Measurements from ENCODE around the gene MRPL32.

MRPL32 gene

DNA sequence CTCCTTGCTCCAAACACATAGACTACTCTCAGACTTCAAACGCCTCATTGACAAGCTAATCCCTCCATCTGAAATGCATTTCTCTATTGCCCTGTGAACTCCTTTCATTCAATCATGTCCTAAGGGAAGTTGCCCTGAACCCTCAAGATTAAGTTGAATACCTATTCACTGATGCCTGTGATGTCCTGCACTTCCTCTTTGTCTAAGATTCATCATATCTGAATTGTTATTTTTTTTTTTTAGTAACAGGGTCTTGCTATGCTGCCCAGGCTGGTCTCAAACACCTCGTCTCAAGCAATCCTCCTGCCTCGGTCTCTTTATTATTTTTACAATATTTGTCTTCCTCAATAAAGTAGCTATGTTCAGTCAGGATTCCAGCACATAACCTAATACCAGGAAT is 3.4 kb upstream of the MRPL32 start:
- DNase-seq: no peak

DNA sequence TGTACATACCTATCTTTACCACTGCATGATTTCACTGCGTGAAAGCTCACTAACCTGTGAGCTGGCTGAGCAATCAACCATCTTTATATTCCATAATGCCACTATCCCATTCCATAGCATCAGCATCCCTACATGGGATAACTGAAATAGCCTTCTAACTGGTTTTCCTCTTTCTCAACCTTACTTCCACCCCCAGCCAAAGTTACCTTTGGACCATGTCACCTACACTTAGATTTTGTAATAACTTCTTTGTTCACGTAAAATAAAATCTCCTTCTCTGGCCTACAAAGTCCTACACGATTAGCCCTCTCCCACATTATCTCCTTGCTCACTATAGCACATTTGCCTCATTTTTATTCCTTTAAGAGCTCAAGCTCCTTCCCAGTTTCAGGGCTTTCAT is 2.7 kb upstream of the MRPL32 start:
- DNase-seq: no peak

DNA sequence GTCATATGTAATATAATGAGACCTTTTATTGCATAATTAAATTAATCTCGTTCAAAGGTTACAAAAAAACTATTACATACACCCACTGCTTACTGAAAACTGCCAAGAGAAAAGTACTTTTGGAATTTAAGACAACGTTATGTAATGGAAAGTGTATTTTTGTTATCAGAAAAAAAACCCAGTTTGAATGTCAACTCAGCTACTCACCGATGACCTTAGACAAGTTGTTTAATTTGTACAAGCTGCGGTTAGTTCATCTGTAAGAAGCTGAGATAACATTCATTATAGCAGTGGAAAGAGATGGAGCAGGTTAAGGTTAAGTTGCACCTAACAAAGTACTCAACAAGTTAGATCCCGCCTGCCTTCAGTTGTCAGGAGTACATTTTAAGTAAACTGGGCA is 1.3 kb upstream of the MRPL32 start:
- DNase-seq: no peak

DNA sequence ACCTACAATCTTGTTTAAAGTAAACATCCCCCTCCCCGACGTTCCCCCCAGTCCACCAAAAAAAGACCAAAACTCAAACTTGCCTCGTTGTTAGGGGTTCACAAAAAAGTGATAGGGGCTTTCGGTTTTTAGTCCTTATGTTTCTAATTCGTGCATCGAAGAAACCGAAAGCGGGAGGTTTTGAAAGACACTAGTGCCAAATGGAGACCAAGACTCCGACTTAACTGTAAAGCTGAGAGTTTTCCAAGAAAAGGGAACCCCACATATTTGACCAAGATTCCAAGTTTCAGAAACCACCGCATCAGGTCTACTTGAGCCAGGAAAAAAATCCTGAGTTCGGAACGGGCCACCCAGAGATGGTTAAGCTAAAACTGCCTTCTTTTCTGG is 736 bp upstream of the MRPL32 start:
- no peak for DNase-seq

DNA sequence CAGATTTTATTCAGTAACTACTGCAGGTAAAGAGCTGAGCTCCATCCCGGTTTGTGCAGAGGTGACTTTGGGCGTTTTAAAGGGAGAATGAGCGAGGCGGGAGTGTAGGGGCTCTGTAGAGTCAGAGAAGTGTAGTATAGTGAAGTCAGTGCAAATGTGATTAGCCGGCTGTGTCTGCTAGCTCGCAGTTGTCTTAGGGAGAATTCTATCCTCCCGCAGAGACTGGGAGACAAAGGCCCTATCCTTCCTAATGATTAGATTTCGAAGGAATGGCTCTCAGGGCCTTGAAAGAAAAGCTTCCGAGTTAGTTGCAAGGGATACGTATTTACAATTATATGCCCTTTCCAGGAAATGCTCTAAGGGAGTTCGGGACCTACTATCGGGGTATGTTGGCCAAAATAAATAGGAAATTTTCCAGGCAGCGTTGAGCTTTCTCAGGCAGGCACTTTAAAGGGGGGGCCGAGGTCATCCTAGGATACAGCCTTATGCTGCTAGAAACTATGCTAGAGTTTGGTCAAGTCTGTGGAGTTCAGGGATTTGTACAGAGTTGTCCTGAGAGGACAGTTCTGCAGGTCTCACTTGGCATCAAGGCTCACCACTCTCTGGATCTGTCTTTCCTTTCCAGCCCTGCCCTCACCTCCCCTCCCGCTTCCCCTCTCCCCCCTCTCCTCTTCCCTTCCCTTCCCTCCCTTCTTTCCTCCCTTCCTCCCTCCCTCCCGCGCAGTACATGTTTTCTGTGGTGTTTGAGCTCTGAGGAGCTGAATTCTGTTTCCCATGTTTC is 825 bp downstream of the MRPL32 start:
- no peak for DNase-seq

DNA sequence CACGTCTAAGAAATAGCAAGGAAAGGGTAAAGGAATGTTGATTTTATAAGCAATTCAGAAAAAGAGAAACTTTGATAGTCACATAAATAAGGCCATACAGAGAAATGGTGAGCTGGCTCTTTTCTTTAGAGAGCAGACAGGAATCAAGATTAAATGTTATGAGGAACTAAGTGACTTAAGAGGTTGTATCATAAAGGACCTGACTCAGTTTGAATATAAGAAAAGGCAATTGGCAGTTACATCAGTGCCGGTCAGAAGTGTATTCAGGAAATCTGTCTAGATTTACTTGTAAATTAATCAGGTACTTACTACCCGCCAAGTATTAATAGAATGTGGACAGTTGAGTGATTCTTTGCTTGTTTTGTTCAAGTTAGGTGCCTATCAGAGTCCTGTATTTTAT is 2.1 kb downstream of the MRPL32 start:
- no peak for DNase-seq

DNA sequence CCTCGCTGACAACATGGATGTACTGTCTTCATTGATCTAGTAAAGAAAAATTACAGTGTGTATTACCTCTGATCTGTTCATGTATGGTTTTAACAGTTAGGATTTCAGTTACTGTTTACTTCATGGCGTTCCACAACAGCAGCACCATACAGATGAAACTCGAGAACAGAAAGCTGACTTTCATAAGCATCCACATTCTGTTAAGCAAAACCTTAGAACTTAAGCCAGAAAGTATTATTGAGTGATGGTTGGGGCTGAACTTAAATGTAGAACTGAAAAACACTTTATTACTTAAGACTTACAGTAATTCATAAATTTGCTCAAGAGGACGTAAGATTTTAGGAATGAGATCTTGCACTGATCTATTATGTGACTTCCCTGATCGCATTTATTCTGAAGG is 3.7 kb downstream of the MRPL32 start:
- no peak for DNase-seq

GRCh38 chr7:42939457-42940240 is 7.5 kb downstream of the MRPL32 start:
- DNase-seq: no peak

GRCh38 chr7:42940985-42941847 is 9.0 kb downstream of the MRPL32 start:
- DNase-seq: peak; percentile 76

DNA sequence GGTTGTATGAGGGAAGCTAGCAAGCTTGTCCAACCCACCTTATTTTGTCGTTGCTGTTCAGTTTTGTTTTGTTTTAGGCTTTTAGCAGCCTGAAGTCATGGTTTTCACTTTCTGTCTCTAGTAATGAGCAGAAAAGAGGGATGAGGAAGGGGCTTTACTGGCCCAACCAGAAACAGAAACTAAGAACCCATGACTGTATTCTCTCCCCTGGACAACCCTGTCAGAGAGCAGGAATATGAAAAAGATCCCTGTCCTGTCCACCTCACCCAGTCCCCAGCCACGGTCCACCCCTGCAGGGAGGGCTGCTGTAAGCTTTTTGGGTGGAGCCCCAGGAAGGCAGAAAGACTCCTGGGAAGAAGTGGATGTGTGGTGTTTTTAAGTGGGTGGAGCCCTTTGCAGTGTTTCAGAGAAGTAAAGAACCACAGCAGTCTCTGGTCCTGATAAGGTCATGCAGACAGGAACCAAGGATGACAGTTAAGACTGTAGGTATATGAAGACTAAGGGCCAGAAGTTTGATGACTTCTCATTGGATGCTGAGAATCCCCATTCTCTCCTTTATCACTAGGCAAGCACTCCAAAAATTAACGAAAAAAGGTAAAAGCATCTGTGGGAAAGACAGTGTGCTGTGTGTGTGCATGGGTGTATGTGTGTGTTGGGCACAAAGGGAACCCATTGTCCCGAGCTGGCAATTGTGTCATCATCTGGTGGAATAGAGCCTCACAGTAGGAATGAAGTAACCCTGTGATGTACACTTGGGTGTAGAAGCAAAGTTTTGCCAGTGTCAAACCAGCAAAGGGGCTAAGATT is 13.8 kb downstream of the MRPL32 start:
- DNase-seq: no peak

DNA sequence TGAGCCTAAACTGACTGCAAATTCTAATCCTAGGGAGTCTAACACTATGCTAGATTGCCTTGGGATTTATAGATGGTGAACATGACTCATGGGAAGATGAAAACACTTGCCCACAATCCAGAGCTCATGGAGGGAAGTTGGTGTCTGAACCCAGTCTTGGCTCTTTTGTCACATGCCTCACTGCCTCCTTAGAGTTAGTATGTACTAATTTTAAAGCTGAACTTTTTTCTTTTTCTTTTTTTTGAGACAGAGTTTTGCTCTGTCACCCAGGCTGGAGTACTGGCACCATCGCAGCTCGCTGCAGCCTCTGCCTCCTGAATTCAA is 14.4 kb downstream of the MRPL32 start:
- DNase-seq: no peak

DNA sequence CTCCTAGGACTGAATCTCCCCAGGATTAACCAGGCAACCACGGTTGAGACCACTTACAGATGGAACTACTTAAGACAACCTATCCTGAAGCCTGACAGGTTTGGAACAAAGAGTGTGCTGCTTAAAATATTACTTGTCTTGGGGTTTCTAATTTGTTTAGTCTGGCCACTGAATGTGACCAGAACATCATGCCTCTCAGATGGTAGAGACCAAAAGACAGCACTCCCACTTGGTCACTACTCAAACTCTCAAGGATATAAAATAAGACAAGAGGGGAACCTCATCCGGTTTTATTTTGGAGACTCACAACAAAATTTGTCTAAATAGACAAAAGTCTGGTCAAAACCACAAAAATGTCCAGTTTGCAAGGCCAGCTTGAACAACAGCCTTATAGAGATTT is 15.3 kb downstream of the MRPL32 start:
- DNase-seq: no peak

GRCh38 chr7:42950417-42950816 is 18.2 kb downstream of the MRPL32 start:
- DNase-seq: no peak

DNA sequence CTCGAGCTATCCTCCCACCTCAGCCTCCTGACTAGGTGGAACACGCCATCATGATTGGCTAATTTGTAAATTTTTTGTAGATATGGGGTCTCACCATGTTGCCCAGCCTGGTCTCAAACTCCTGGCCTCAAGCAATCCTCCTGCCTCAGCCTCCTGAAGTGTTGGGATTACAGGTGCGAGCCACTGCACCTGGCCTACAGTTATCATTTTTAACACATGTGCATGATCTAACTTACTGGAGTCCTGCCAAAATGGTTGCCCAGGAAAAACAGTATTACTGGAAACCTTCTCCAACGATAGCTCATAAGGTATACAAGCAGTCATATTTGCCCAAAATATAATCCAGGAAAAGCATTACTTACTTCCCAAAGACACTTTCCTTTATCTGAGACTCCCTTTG is 20.2 kb downstream of the MRPL32 start:
- DNase-seq: no peak

GRCh38 chr7:42953994-42954393 is 21.8 kb downstream of the MRPL32 start:
- DNase-seq: no peak

GRCh38 chr7:42956062-42956461 is 23.9 kb downstream of the MRPL32 start:
- DNase-seq: no peak

GRCh38 chr7:42959549-42959948 is 27.4 kb downstream of the MRPL32 start:
- no peak for DNase-seq

DNA sequence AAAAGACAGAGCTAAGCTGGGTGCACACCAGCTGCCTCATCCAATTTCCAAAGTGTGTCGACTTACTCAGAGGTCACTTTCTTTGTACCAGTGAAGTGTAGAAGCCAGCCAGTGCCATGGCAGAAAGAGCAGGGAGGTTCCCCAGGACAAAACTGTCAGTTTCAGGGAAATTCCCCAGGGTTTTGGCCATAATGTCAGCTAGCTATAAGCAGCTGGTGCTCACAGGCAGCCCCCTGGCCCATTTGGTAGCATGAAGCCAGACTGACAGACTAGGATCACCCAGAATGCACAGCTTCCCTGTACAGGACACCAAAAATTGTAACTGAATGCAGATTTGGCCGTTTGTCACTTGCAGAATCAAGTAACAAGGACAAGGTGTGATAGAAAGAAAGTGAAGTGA is 28.6 kb downstream of the MRPL32 start:
- DNase-seq: no peak

GRCh38 chr7:42961170-42961569 is 29.0 kb downstream of the MRPL32 start:
- DNase-seq: no peak

DNA sequence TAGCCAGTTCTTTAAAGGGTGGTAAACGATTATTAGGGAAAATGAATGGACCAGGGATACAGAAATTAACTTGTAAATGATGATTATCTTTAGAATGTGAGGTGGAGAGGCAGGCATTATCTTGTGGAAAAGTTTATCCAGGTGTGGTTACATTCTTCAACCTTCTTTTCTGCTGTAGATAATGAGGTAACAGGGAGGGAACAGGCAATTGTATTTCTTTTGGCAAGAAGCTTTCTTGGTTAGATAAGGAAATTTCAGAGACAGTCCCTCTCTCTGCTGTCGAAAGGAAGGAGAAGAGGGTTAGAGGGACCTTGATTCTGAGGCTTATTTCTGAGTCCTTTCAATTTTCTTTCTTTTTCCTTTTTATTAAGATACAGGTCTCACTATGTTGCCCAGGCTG is 32.1 kb downstream of the MRPL32 start:
- DNase-seq: no peak

DNA sequence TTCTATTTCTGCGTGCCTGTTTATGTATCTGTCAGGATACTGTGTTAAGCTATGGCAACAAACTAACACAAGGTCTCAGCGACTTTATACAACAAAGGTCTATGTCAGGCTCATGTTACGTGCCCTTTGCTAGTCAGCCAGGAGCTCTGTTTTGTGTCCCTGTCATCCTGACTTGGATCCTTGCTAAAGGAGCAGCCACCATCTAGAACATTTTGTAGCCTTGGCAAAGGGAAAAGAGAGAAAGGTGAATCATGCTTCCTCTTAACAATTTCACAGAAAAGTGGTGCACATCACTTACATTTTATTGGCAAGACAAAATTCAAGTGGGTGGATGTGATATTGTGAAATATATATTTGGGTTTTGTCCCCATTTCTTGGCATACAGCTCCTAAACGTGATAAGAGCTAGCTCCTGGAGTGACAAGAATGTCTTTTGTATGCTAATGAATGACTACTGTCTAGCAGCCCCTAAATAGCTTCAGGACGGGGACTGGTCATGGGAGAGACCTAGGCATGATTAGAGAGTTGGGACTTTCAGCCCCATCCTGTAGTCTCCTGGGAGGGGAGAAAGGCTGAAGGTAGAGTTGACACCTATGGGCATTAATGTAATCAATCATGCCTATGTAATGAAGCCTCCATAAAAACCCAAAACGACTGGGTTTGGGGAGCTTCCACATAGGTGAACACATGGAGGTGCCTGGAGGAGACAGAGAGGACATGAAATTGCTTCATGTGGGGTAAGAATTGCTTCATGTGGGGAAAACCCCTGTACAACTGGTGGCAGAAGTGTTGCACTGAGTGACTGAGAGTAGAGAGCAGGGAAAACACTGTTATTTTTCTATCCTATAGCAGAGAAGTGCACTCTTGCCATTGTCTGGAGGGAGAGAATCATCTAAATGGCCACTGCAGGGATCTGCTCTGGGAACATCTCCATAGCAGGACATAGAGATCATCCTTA is 33.0 kb downstream of the MRPL32 start:
- no peak for DNase-seq

- DNase-seq: no peak
Observed at GRCh38 chr7:42967391-42967790, 35.2 kb downstream of the MRPL32 start.
